ENCODE results near the gene SORD. TPM values are rescaled to one million over a fixed set of nuclear protein-coding genes. Genes with fewer than 3 reads are reported as not detected.

SORD gene
- total RNA-seq, 4 donors from 2014 or later, result 6.3 to 39.6 (median 10.6) TPM

- DNase-seq, result no peak
- peaks cover 0 to 36% of the 10 kb centered on the region in 2 donors for H3K27me3 ChIP-seq
- no peaks in the 10 kb centered on the region for H3K36me3 ChIP-seq
- TF ChIP-seq POLR2A (IDR thresholded peaks at IDR 0.05) (no peak), CTCF (IDR thresholded peaks at IDR 0.05) (no peak)
- no peak overlapping the region for H3K4me3 ChIP-seq
- peaks cover 0 to 28% (median 17%) of the 10 kb centered on the region in 4 donors for H3K4me1 ChIP-seq
- H3K9me3 ChIP-seq, result no peaks in the 10 kb centered on the region
- no peak overlapping the region for H3K27ac ChIP-seq
These were observed 87.3 kb downstream of the SORD start for GRCh38 chr15:45110256-45110820.

- DNase-seq, result no peak
- no peaks in the 10 kb centered on the region for H3K36me3 ChIP-seq
- H3K4me3 ChIP-seq, result no peak overlapping the region
- peaks cover 0 to 36% of the 10 kb centered on the region in 2 donors for H3K27me3 ChIP-seq
- H3K27ac ChIP-seq, result no peak overlapping the region
- TF ChIP-seq POLR2A (IDR thresholded peaks at IDR 0.05) (no peak), CTCF (IDR thresholded peaks at IDR 0.05) (no peak)
- peaks cover 0 to 29% (median 18%) of the 10 kb centered on the region in 4 donors for H3K4me1 ChIP-seq
- no peaks in the 10 kb centered on the region for H3K9me3 ChIP-seq
These were observed 88.6 kb downstream of the SORD start for GRCh38 chr15:45111390-45112142.

DNA sequence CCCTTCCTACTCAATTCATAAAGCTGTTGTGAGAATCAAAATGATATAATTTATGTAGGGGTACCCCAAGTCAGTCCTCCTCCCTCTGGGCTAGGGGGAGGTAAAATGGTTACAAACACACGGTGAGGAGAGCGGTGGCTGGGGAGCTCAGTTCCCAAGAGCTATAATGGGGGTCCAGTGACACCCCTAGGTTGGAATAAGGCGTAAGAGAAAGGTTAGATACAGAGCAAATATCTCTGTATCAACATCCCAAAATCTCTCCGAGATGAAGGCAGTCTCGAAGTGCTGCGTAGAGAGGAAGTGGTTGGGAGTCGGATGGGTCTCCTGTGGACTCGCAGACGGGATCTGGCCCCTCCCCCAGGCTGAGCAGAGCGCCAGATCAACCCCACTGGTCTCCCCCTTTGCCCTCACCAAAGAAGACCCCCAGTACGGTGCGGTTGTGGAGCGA, 89.2 kb downstream of the SORD start:
- peaks cover 0 to 42% of the 10 kb centered on the region in 2 donors for H3K27me3 ChIP-seq
- H3K36me3 ChIP-seq, result no peaks in the 10 kb centered on the region
- no peak for DNase-seq
- H3K4me3 ChIP-seq, result peak overlapping the region in 2 of 4 donors; percentile 10 to 25
- TF ChIP-seq POLR2A (IDR thresholded peaks at IDR 0.05), result no peak
- no peak for TF ChIP-seq CTCF (IDR thresholded peaks at IDR 0.05)
- no peaks in the 10 kb centered on the region for H3K9me3 ChIP-seq
- H3K27ac ChIP-seq, result no peak overlapping the region
- H3K4me1 ChIP-seq, result peaks cover 0 to 35% (median 24%) of the 10 kb centered on the region in 4 donors

DNA sequence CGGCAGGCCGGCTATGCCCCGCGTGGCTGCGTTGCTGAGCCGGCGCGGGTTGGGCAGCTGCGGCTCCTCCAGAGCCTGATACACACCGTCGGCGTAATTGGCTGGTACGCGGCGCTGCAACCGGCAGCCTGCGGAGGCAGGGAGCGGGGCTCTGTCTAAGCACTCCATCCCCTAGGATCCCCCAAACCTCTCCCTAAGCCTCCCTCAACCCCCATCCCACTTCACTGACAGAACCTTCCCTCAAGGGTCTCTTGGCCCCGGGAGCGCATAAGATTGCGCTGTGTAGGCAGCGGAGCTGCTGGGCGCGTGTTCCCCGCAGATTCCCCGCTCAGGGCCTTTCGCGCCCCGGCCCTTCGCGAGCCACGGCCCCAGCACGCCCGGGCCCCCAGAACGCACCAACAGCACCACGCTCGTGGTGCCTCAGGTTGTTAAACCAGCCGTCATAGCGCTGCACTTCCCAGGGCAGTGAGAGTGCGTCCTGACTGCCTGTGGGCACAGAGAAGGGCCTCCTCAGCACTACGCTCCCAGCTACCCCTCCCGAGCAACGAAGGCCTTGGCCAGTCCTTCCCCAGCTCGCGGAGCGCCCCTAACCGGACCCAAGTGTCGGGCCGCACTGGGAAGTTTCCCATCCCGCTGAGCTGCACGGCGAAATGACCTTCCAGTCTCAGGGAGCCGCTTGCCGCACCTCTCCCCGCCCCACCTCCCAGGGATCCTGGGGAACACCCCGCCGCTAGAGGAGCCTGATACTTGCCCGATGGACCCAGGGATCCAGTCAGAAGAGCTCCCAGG, 89.8 kb downstream of the SORD start:
- Histone ChIP-seq H3K9me3 (no peaks in the 10 kb centered on the region), H3K27ac (no peak overlapping the region), H3K4me1 (peaks cover 0 to 39% (median 24%) of the 10 kb centered on the region in 4 donors), H3K4me3 (peak overlapping the region in 2 of 4 donors; percentile 10 to 25), H3K36me3 (no peaks in the 10 kb centered on the region), H3K27me3 (peaks cover 0 to 48% of the 10 kb centered on the region in 2 donors)
- TF ChIP-seq CTCF (IDR thresholded peaks at IDR 0.05), result no peak
- no peak for TF ChIP-seq POLR2A (IDR thresholded peaks at IDR 0.05)
- no peak for DNase-seq

DNA sequence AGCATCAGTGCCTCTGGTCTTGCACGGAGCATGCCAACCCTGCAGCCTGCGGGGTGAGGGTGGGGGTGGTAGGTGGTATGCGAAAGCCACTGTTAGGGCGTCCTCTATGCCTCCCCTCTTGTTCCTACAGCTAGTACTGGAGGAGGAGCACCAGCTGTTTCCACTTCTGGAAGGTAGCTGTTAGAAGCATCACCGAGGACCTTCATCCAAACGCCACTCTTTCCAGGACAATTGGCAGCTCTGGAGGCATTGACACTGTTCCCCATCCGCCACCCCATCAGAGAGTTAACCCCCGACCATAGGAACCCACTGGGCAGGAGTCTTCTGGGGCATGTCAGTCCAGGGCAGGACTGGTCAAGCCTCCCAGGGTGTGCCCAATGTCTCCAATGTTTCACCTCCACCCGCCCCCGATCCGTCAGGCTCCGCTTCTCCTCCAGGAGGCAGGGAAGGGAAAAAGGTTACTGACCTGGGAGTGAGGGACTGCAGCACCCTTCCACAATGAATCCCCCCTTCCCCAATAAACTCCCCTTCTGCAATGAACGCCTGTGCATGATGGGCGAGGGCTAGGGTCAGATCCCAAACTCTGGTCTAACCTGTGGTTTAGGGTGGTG, 90.5 kb downstream of the SORD start:
- Histone ChIP-seq H3K27ac (no peak overlapping the region), H3K36me3 (no peaks in the 10 kb centered on the region), H3K4me1 (peaks cover 0 to 42% (median 24%) of the 10 kb centered on the region in 4 donors), H3K4me3 (no peak overlapping the region), H3K9me3 (no peaks in the 10 kb centered on the region), H3K27me3 (peaks cover 0 to 49% of the 10 kb centered on the region in 2 donors)
- DNase-seq, result no peak
- no peak for TF ChIP-seq CTCF (IDR thresholded peaks at IDR 0.05)
- TF ChIP-seq POLR2A (IDR thresholded peaks at IDR 0.05), result no peak
